B cell (primary cell): ENCODE data around the gene SAPCD2. TPM values are rescaled to one million over a fixed set of nuclear protein-coding genes. Genes with fewer than 3 reads are reported as not detected.

Source experiments
- ATAC-seq: fragments of 200-7000 bp; cut with Tn5 transposase; one replicate; pipeline ENCODE4 v1.10.0; 2021; ENCODE audit warnings: low read depth, mild to moderate bottlenecking, moderate number of reproducible peaks, moderate library complexity
- CTCF ChIA-PET: fragments of 350-600 bp; sonication (Branson Sonifier 250); formaldehyde crosslinking; loops from one replicate; lab custom pipeline; 2021; ENCODE audit warnings: antibody characterized with exemption, inconsistent platforms; lab: Charles Lee
- POLR2A ChIA-PET: fragments of 350-600 bp; sonication (Branson Sonifier 250); formaldehyde crosslinking; loops from one replicate; lab custom pipeline; 2021; ENCODE audit warnings: antibody characterized with exemption; lab: Charles Lee
- DNase-seq: peaks from one replicate; pipeline ENCODE4 v3.0.0; 2013
- H2AFZ ChIP-seq: 2 replicates; pipeline ENCODE4 v1.6.1; 2012; ENCODE audit warnings: mild to moderate bottlenecking, low read depth, low read length; ENCODE audit not compliant: insufficient read depth, poor library complexity, severe bottlenecking
- H3K27ac ChIP-seq, 2 donors: 1 replicate in 1 of 2; 2 replicates in 1 of 2; pipeline ENCODE4 v1.5.1; 2012 to 2013; ENCODE audit warnings: low read length in 2 of 2, mild to moderate bottlenecking in 2 of 2, moderate library complexity in 1 of 2
- H3K27me3 ChIP-seq, 4 experiments: fragments of 200-600 bp in 1 of 4; sonication (generic) in 1 of 4; replicated peaks in 1 of 4; 1 replicate in 2 of 4; 2 replicates in 2 of 4; pipeline versions ENCODE4 v1.6.1 to v1.7.0; 2013 to 2016; ENCODE audit warnings: low read length in 3 of 4, mild to moderate bottlenecking in 2 of 4, mixed read lengths in 1 of 4, moderate library complexity in 1 of 4; ENCODE audit not compliant: insufficient read depth in 4 of 4, control insufficient read depth in 3 of 4; ENCODE audit errors: control extremely low read depth in 1 of 4
- H3K36me3 ChIP-seq, 2 experiments: replicated peaks in 1 of 2; 1 replicate in 1 of 2; 2 replicates in 1 of 2; pipeline versions ENCODE4 v1.6.1 to v1.7.1; 2013; ENCODE audit warnings: low read length in 1 of 2; ENCODE audit not compliant: insufficient read depth in 2 of 2, control insufficient read depth in 1 of 2; ENCODE audit errors: control extremely low read depth in 1 of 2, extremely low read depth in 1 of 2
- H3K4me1 ChIP-seq, 2 donors: fragments of 200-600 bp in 1 of 2; sonication (generic) in 1 of 2; 1 replicate in 1 of 2; 2 replicates in 1 of 2; pipeline versions ENCODE4 v1.5.1 to v1.6.1; 2013 to 2017; ENCODE audit warnings: low read length in 2 of 2; ENCODE audit not compliant: control insufficient read depth in 2 of 2, insufficient read depth in 2 of 2
- H3K4me2 ChIP-seq: replicated peaks from 2 replicates; pipeline ENCODE3; 2012; ENCODE audit warnings: mild to moderate bottlenecking, low read depth, low read length; ENCODE audit not compliant: poor library complexity, severe bottlenecking
- H3K4me3 ChIP-seq, 5 experiments: fragments of 200-600 bp in 1 of 5; sonication (generic) in 1 of 5; 1 replicate in 3 of 5; 2 replicates in 2 of 5; pipeline versions ENCODE4 v1.5.1 to v1.7.0; 2011 to 2016; ENCODE audit warnings: low read length in 4 of 5, mild to moderate bottlenecking in 4 of 5, low read depth in 2 of 5, control low read depth in 1 of 5, moderate library complexity in 1 of 5; ENCODE audit not compliant: insufficient read depth in 1 of 5; ENCODE audit errors: control extremely low read depth in 1 of 5, extremely low read depth in 1 of 5
- H3K79me2 ChIP-seq: fragments of 200-600 bp; sonication (generic); one replicate; pipeline ENCODE4 v1.6.0; 2016; ENCODE audit warnings: low read length; ENCODE audit not compliant: control insufficient read depth, insufficient read depth
- H3K9ac ChIP-seq: fragments of 200-600 bp; sonication (generic); 2 replicates; pipeline ENCODE4 v1.6.1; 2017; ENCODE audit warnings: mild to moderate bottlenecking, low read length, moderate library complexity
- H3K9me3 ChIP-seq, 3 donors: one replicate each; pipeline versions ENCODE4 v1.6.1 to v1.7.1; 2013; ENCODE audit warnings: low read length in 2 of 3; ENCODE audit not compliant: control insufficient read depth in 2 of 3, insufficient read depth in 1 of 3; ENCODE audit errors: control extremely low read depth in 1 of 3
- H4K20me1 ChIP-seq: 2 replicates; pipeline ENCODE4 v1.6.0; 2012; ENCODE audit warnings: mild to moderate bottlenecking, low read length; ENCODE audit not compliant: insufficient read depth, control insufficient read depth, poor library complexity, severe bottlenecking
- H3K27ac Mint-ChIP-seq: one replicate; pipeline ENCODE4 v1.8.0; 2021; ENCODE audit warnings: mixed read lengths
- H3K27me3 Mint-ChIP-seq: one replicate; pipeline ENCODE4 v1.8.0; 2021; ENCODE audit warnings: mixed read lengths
- H3K4me1 Mint-ChIP-seq: one replicate; pipeline ENCODE4 v1.8.0; 2021; ENCODE audit warnings: mixed read lengths
- H3K4me3 Mint-ChIP-seq: one replicate; pipeline ENCODE4 v1.8.0; 2021; ENCODE audit warnings: mixed read lengths
- H3K9me3 Mint-ChIP-seq: one replicate; pipeline ENCODE4 v1.8.0; 2022; ENCODE audit warnings: mixed read lengths; ENCODE audit not compliant: insufficient read depth
- CTCF ChIP-seq: fragments of 200-600 bp; IDR thresholded peaks from one replicate; pipeline ENCODE4 v1.8.0; 2022; ENCODE audit warnings: antibody characterized with exemption, mild to moderate bottlenecking
- EZH2 ChIP-seq: IDR thresholded peaks from 2 replicates; pipeline ENCODE4 v1.6.1; 2012; ENCODE audit warnings: borderline replicate concordance, low read depth, mild to moderate bottlenecking, moderate library complexity, low read length; ENCODE audit not compliant: insufficient read depth, poor library complexity, severe bottlenecking
- WGBS: methylation state at CpG from one replicate; pipeline ENCODE4 v1.1.5; 2013; ENCODE audit warnings: missing lambda C conversion rate; ENCODE audit not compliant: insufficient coverage; 5-methylcytosine and 5-hydroxymethylcytosine counted together
- intact Hi-C: fragments of 100-400 bp; cut with micrococcal nuclease; formaldehyde crosslinking; loops from one replicate; pipeline ENCODE4 v1.10.0; 2022
- polyA plus RNA-seq: library from polyadenylated mRNA; depleted of rRNA; stranded (reverse); fragments of >200 nt; gene quantifications from 2 replicates; pipeline ENCODE4 v1.2.3, GENCODE V29; 2012
- total RNA-seq, 2 donors: library from RNA; stranded (reverse); fragments of 120-200 nt in 1 of 2; gene quantifications; 1 replicate in 1 of 2; 2 replicates in 1 of 2; pipeline versions ENCODE4 v1.2.3 to v1.2.4, GENCODE V29; 2013 to 2022

Gene SAPCD2
- total and polyA plus RNA-seq, 2 donors (not counting 1 experiment from before 2014, with no cell fraction given), result 0.39 to 0.69 TPM

- H3K27me3 Mint-ChIP-seq, result no peaks in the 10 kb centered on the region
- intact Hi-C loops, result loop anchor here (2.0 kb wide), 1 partner anchor 35 kb away; the partner anchor contains the start of gene PAXX
- no peak for TF ChIP-seq EZH2
- TF ChIP-seq CTCF, result no peak
- Histone ChIP-seq H3K9me3 (peaks cover 0 to 6% (median 0%) of the 10 kb centered on the region in 3 donors), H3K79me2 (peaks cover 12% of the 10 kb centered on the region), H2AFZ (peak within 1 kb of the TSS; percentile 83), H3K36me3 (no peaks in the 10 kb centered on the region), H3K27ac (peak within 1 kb of the TSS in 1 of 2 donors; percentile 24), H3K4me2 (peak within 1 kb of the TSS; percentile 100), H4K20me1 (peaks cover 11% of the 10 kb centered on the region), H3K4me1 (peaks cover 46 to 62% of the 10 kb centered on the region in 2 donors), H3K9ac (peak within 1 kb of the TSS; percentile 70), H3K27me3 (no peaks in the 10 kb centered on the region), H3K4me3 (peak within 1 kb of the TSS; percentile 4 to 77 (median 66))
- H3K4me1 Mint-ChIP-seq, result peaks cover 52% of the 10 kb centered on the region
- WGBS, result 7% methylated on average over 95 of the region's 95 CpGs
- DNase-seq, result peak; percentile 45
- POLR2A ChIA-PET, result interaction anchor here (1.1 to 3.0 kb wide), 2 partner anchors 32 to 36 kb away, joined by 4 to 19 read pairs; partner anchors contain the start of gene PAXX
- peak within 1 kb of the TSS; percentile 90 for H3K4me3 Mint-ChIP-seq
- H3K9me3 Mint-ChIP-seq, result no peaks in the 10 kb centered on the region
- ATAC-seq, result no peak
- peak within 1 kb of the TSS; percentile 92 for H3K27ac Mint-ChIP-seq
- CTCF ChIA-PET, result interaction anchor here (1.1 to 5.9 kb wide), 17 partner anchors 7 to 261 kb away, joined by 3 to 49 read pairs (median 9); partner anchors contain the start of genes AJM1, CLIC3, NPDC1 and PAXX
Observed at GRCh38 chr9:137027369-137028262, 42.7 kb downstream of the SAPCD2 start, which contains the start of gene ABCA2. ABCA2 (minus strand) TSS chr9:137028237; CDS start chr9:137028140, 97 bp downstream.
